Inferior parietal cortex (tissue), 1 donor: ENCODE results near the gene RASA3.
"Not testable (repeated sequence)": the region's sequence is repeated elsewhere in the genome, so short reads cannot be mapped to it uniquely, and the experiment has no call there.

Experiments used
- DNase-seq: peaks from one replicate; pipeline ENCODE4 v3.0.0-alpha.2; 2016; ENCODE audit errors: extremely low spot score

Gene RASA3

DNA sequence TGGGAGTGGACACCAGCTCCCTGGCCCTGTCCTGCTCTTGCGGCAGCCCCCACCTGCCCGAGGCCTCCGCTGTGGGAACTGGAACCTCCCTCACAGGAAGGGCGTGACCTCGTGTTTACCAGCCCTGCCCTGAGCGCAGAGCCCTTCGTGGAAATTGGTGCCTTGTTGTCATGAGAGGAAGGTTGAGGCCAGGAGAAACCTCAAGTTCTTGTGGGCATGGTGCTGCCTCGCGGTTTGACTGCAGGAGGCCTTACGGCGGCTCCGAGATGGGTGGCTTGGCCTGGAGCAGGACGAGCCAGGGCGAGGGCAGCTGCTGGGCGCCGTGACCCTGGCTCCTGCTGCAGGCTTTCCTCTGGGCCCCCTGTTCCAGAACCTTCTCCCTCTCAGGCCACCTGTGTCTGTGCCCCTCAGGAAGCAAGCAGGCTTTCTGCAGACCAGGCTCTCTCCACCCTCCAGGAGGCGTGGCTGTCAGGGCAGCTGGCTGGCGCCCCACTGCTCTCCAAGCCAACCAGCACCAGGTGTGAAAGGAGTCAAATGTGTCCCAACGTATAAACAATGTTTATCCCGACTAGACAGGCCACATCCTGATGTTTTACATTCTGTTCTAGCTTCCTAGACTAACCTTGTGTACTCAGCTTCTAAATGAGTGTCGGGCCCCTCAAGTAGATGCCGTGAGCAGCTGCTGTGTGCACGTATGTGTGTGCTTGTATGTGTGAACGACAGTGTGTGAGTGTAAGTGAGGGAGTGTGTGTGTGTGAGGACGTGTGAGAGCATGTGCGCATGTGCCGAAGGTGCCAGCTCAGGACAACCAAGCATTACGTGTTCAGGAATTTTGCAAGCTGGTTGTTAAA, 10.4 kb upstream of the RASA3 start:
- DNase-seq, result no peak

DNA sequence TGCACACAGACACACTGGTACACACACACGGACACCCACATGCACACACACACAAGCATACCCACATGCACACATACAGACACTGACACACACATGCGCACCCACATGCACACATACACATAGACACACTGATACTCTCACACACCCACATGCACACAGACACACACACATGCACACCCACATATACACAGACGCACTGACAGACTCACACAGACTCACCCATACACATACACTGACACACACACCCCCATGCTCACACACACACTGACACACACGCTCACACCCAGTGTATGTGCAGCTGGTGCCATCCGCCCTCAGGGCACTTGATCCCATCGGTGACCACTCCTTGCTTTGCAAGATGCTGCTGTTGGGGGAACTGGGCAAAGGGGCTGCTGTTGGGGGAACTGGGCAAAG, 9.7 kb upstream of the RASA3 start:
- DNase-seq, result no peak

DNA sequence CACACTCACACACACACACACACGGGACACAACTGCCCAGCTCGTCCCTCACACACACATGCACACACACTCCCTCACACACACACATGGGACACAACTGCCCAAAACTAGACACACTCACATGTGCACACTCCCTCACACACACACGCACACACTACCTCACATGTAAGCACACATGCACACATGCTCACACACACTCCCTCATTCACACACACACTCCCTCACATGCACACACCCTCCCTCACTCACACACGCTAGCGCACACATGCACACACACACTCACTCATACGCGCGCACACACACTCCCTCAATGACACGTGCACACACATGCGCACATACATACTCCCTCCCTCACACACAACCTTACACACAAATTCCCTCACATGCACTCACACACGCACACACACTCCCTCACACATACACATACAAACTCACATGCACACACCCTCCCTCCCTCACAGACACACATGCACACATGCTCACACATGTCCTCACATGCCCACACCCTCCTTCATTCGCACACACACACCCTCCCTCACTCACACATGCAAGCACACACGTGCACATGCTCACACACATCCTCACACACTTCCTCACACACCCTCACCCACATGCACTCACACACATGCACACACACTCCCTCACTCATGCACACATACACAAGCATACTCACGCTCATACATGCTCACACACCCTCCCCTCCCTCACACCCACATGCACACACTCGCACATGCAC, 9.0 kb upstream of the RASA3 start:
- no peak for DNase-seq

DNA sequence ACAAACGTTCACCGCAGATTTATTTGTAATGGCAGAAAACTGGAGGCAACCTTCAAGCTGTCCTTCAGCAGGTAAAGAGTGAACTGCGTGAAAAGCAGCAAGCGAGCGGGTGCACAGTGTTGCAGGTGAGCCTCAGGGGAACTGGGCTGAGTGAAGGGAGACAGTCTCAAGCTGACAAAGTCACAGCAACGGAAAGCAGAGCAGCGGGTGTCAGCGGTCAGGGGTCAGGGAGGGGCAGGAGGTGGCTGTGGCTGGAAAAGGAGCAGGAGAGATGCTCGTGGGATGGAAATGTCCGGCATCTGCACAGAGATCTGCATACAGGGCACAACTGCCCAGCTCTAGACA, 8.5 kb upstream of the RASA3 start:
- no peak for DNase-seq

DNA sequence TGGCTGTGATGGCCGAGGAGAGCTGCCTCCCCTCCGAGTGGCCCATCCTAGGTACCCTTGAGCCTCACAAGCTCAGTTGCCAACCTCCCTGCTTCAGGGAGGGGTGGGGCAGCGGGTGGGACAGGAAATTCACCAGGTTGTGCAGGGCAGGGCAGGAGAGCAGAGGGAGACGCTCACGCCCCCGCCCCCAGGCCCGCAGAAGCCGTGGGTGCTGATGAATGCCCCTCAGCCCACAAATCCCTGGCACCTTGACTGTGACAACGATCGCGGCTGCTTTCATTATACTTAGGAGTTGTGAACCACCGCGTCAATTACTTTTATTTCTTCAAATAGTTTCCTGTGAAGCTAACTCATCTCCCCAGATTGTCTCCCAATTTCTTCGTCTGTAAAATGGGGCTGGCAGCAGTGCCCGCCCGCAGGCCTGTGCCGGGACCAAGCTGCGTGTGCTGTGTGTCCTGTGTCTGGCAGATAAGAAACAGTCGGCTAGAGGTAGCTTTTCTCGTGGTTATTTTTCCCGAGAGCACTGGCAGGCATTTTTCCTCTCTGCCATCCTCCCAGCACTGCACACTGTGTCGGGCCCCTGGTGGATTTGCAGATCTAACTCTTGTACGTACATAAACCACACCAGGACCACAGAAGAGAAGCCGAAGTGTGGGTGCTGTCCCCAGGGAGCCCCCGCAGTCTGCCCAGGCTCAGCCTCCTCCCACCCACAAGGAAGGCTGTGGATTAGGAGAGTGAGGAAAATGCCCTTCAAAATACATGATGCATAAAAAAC, 7.9 kb upstream of the RASA3 start:
- DNase-seq, result no peak

DNA sequence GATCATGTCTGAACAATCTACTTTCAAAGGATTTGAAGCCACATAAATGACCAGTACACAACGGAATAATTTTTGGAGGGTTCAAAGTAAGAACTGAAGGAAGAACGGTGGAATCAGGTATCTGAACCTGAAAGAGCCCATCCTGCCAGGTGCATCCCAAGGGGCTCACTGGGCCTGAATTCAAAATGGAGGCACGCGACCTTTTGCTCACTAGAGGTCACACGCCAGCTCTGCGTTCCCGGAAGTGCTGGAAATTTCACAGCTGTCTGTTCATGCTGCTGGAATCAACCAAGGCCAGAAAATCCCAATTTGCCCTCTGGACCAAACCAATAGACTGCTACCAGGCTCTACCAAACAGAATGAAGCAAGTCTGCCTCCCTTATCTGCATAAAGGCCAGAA, 4.2 kb upstream of the RASA3 start:
- no peak for DNase-seq

DNA sequence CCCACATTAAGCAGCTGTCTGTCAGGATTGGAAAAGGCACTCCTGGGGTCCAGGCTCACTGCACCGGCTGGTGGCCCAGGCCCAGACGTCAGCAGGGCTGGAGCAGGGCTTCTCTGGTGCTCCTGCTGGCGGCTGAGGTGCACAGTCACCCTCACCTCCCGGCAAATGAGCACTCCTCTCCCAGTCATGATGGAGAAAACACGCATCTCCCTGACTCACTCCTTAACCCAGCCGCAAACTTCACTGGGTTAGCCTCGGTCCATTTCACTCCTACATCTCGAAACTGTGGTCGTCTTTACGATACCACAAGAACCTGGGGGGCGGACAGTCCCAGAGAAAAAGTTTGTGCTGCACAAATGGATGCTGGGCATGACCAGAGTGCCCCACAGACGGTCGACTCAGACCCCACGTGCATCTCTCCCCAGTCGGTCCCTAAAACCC, 3.3 kb upstream of the RASA3 start:
- no peak for DNase-seq

DNA sequence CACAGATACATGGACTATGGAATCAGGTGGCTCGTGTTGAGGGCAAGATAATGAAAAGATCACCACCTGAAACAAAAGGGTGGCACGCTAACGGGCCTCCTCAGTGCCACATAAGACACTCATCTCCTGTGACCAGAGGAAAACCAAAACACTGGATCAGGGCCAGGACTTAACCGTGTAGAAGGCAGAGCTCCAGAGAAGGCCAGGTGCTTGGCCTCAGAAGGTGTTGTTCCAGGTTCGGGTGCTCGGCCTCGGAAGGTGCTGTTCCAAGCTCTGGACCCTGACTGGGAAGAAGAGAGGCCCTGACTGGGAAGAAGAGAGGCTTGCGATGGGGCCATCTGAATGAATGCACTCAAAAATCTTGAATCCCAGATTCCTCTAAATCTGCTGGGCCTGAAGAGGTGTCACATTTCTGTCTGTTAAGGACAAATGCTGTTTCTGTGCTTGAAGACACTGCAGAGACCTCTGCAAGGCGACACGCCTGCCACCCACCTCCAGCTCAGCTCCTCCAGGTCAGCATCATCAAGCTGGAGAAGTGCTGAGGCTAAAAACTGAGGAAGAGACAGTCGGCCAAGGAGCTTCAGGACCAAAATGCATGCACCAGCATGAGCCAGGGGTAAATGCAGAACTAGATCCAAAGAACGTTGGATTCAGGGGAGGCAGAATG, 2.7 kb upstream of the RASA3 start:
- no peak for DNase-seq

DNA sequence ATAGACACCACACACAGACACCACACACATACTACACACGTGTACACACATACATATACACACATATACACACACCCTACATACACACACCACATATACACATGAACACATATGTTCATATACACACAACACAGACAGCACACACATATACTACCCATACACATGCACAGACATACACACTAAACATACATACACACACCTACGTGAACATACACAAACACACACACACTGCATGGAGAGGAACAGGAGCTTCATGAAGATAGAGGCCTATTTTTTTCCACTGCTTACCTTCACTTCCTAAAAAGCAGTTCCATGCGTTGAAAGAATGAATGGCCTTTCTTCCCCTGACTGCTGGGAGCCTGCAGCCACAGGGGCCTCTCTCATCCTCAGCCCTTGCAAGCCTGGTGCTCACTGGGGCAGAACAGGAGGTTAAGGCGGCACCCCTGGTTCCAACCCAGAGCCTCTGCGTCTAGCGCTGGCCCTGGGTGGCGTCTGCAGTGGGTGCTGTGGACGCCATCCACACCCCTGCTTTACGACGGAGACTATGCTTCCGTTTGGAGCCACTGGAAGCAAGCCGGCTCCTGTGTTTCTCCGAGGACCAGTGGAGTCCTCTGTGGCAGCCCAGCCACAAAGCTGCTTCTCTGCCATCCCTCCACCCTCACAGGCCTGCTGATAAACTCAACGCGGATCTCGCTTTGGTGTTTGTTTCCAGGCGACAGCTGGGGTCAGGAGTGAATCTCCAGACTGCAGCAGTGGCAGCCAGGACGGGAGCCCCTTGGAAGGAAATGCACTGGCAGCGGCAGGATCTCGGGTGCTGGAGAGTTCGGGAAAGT, 1.9 kb upstream of the RASA3 start:
- no peak for DNase-seq

DNA sequence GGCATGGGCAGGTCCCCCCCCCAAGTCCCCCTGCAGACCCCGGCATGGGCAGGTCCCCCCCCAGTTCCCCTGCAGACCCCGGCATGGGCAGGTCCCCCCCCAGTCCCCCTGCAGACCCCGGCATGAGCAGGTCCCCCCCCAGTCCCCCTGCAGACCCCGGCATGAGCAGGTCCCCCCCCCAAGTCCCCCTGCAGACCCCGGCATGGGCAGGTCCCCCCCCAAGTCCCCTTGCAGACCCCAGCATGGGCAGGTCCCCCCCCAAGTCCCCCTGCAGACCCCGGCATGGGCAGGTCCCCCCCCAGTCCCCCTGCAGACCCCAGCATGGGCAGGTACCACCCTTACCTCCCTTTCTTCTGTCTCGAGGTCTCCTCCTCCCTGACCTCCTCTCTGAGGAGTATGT, 1.1 kb upstream of the RASA3 start:
- DNase-seq, result not testable (repeated sequence)

DNA sequence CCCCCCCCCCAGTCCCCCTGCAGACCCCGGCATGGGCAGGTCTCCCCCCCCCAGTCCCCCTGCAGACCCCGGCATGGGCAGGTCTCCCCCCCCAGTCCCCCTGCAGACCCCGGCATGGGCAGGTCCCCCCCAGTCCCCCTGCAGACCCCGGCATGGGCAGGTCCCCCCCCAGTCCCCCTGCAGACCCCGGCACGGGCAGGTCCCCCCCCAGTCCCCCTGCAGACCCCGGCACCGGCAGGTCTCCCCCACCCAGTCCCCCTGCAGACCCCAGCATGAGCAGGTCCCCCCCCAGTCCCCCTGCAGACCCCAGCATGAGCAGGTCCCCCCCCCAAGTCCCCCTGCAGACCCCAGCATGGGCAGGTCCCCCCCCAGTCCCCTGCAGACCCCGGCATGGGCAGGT, 703 bp upstream of the RASA3 start:
- not testable (repeated sequence) for DNase-seq

DNA sequence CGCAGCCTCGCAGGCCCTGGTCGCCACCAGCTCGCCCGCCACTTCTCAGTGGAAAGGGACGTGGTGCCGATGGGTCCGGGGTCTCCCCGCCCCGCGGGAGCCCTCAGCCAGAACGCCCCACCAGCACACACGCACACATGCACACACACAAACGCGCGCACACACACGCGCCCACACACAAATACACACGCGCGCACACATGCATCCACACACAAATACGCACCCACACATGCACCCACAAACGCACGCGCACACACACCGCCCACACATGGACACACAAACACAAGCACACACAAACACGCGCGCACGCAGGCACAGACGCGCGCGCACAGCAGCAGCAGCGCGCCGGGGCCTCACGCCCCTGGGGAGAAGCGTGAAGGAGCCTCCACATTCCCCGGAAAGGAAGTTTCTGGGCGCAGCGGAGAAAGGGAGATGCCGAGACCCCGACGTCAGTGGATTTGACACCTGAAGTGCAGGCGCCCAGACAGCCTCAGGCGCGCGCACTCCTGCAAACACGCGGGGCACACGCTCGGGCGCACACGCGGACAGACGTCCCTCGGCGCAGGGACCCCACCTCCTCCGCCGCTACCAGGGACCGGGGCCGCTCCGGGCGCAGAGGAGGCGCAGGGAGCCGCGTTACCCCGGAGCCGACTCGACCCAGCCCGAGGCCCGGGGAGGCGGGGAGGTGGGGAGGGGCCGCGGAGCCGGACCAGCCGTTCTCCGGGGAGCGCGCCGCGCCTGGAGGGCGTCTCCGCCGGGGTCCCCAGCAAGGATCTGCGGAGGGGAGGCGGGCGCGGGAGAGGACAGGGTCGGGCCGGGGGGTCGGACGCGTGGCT, 622 bp downstream of the RASA3 start:
- no peak for DNase-seq

DNA sequence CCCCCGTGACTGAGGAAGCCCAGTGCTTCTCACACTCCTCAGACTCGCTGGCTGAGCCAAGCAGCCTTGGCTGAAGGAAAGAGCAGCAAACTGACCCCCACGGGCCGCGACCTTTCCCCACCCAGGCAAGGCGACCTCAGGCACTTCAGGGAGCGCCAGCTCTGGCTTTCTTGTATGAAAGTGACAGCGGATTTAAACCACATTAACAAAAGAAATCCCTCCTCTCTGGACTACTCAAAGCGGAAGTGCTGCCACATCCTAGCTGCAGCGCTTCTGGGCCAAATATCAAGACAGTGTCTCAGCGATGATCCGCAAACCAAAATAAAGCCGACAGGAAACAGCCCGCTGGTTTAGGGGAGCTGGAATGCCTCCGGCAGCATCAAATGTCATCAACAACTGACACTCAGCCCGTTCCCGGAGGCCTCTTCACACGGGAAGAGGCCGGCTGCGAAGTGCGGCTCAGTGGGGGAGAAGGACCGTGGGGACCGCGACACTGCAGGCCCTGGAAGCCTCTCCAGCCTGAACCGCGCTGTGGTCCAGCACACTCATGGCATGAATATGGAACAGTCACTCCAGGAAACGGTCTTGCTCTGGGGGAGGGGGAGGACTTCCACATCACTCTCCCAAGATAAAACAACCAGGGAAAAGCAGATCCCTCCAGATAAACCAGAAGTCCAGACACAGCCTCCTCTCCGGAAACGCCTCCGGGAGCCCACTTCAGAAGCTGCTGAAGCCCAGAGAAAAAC, 1.4 kb downstream of the RASA3 start:
- peak; percentile 54 for DNase-seq

DNA sequence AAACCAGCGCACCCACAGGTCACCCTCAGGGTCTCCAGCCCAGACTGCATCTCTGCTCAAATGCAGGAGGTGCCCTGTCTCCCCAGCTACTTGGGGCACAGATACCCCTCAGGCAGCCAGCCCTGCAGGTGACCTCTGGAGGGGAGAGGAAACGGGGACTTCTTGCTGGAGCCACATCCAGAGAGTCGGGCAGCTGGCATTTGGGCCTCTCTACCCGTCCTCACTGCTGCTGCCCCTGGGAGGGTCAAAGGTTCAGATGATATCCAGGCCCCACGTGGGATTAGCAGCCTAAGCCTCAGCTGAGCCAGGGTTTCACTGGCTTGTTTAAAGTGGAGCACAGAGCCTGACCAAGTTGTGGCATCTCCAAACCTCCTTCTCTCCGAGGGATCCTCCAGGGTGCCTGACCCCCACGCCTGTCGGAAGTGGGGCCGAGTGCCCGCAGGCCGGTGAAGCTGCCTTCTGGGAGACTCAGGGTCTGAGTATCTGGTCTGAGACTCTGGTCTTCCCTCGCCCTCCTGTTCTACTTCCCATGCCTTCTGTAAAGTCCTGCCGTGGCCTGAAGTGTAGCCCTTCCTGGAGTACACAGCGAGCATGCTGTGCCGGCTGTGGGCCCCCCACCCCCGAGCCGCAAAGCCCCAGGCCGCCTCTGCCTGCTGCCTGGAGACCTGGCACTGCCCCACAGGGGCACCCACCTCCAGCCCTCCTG, 2.1 kb downstream of the RASA3 start:
- no peak for DNase-seq

DNA sequence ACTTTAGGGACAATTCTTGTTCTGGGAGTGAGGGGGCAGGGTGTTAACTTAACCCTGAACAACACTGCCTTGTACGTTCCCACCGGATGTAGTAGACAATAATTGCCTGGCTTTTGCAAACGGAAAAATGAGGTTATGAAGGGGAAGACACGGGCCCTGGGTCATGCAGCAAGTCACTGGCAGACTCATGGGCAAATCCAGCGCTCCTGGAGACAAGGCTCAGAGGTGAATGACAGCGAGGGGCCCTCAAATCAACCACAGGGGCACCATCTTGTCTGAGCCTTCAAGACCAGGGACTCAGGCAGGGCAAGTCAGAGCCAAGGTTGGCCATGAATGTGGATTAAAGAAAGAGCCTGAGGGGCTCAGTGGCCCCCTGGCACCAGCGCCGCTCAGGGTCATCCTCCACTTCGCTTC, 2.8 kb downstream of the RASA3 start:
- DNase-seq, result no peak

DNA sequence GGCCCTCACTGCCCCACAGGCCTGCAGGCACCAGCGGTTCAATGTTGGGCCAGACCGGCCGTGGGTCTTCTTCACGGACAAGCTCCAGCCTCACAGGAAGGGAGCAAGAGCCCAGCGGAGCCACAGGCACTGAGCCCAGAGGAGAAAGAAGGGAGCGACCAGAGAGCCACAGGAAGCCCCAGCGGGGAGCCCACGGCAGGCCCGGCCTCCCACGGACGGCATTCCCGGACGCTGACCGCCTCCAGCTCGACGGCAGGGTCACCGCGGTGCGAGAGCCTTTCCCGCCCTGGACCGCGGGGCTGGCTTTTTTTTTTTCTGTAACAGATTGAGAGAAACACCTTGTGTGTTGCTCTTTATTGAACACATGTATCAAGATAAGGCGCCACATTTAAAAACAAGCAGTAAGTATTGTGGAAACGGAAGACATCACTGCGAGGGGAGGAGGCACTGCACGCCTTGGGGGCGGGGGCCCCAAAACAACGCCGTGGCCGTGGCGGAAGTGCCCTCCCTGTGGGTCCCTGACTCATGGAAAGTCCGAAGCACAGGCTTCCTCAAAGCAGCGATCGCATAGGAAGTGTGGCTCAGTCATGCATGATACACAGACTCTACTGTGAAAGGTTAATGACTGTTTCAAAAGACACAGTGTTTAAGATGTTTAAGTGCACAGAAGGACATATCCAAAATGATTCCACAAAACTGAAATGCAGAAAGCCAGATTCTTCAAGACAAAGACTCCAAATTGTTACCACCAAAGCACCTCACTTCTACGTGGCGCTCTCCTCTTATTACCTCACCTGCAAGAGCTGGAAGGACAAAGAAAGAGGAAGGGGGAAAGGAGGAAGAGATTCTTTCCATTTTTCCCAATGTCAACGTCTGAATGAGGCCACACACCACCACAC, 3.5 kb downstream of the RASA3 start:
- no peak for DNase-seq

DNA sequence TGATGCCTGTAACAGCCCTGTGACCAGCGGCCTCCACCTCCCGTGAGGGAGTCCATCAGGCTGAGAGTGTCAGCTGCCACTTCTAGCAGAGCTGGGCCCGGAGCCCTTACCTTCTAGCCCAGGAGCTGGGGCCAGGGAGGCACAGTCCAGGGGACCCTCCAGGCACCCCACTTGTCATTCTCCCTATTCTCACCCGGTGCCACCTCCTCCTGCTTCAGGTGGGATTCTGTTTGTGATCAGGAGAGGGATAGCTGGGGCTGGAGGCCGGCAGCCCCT, 4.1 kb downstream of the RASA3 start:
- DNase-seq, result no peak
